ENCODE data around the gene PDIA6. TPM values are rescaled to one million over a fixed set of nuclear protein-coding genes. Genes with fewer than 3 reads are reported as not detected.

Gene PDIA6
- total and polyA plus RNA-seq, 2 of the 4 experiments (the other 2 are of a cell fraction): 204 to 349 TPM

- Histone ChIP-seq H3K36me3 (ENCODE audit: control insufficient read depth, insufficient read depth, low read length) (peaks cover 52% of the 10 kb centered on the region), H4K20me1 (ENCODE audit: insufficient read depth, low read length) (peaks cover 6% of the 10 kb centered on the region)
- CTCF ChIA-PET: no interaction called here
Measured at GRCh38 chr2:10790228-10790973, 22.2 kb downstream of the PDIA6 start.

More at GRCh38 chr2:10790228-10790973, 22.2 kb downstream of the PDIA6 start:
- H4K5ac ChIP-seq (ENCODE audit: low read depth, low read length): no peak overlapping the region
- H4K8ac ChIP-seq (ENCODE audit: low read depth in 2 of 2, low read length in 2 of 2): no peak overlapping the region
- H3K27ac ChIP-seq (ENCODE audit: insufficient read depth, low read length): no peak overlapping the region
- no peak overlapping the region for H3K14ac ChIP-seq (replicated peaks; ENCODE audit: low read depth, low read length)
- no peak overlapping the region for H3K4me3 ChIP-seq (ENCODE audit: insufficient read depth, low read depth, low read length)
- no TSS peak for BruUV-seq (replicated peaks)
- no peak overlapping the region for H4K91ac ChIP-seq (ENCODE audit: insufficient read depth, low read depth, low read length)
- H3K27me3 ChIP-seq (ENCODE audit: control insufficient read depth, insufficient read depth, low read length): no peaks in the 10 kb centered on the region
- no peak overlapping the region for H2BK5ac ChIP-seq (ENCODE audit: low read depth, low read length, poor library complexity, severe bottlenecking)
- H3K9ac ChIP-seq (ENCODE audit: low read depth, low read length): no peak overlapping the region
- H2AFZ ChIP-seq (replicated peaks; ENCODE audit: low read length, poor library complexity): no peak overlapping the region
- H2AK5ac ChIP-seq (ENCODE audit: low read depth, low read length): no peak overlapping the region
- H3K9me3 ChIP-seq (ENCODE audit: control insufficient read depth, insufficient read depth, low read length): no peaks in the 10 kb centered on the region
- intact Hi-C loops (cut with micrococcal nuclease) (no loop called here), in situ Hi-C loops (cut with MboI; ENCODE audit: low sequenced_read_pairs) (no loop called here), dilution Hi-C loops (cut with HindIII; ENCODE audit: low sequenced_read_pairs, unreplicated experiment) (no loop called here)
- DNase-seq: no peak
- H2AK9ac ChIP-seq (replicated peaks; ENCODE audit: low read depth, low read length, poor library complexity): no peak overlapping the region
- no peak overlapping the region for H3K23ac ChIP-seq (ENCODE audit: low read depth, low read length)
- ATAC-seq (ENCODE audit: low read depth): no peak
- H3K56ac ChIP-seq (ENCODE audit: extremely low read depth, insufficient read depth, low read length): no peak overlapping the region
- no peaks in the 10 kb centered on the region for H3K4me1 ChIP-seq (ENCODE audit: control insufficient read depth, insufficient read depth, low read length)
- no peak overlapping the region for H3K4ac ChIP-seq (ENCODE audit: low read depth, low read length)
- H2BK15ac ChIP-seq (ENCODE audit: low read depth, low read length): no peak overlapping the region
- H2BK120ac ChIP-seq (ENCODE audit: low read depth, low read length): no peak overlapping the region
- TF ChIP-seq RFX5 (IDR thresholded peaks at IDR 0.05; ENCODE audit: low read depth, low read length) (no peak), FOS (IDR thresholded peaks at IDR 0.05; ENCODE audit: low read depth, low read length) (no peak), MXI1 (IDR thresholded peaks at IDR 0.05; ENCODE audit: borderline replicate concordance, low read depth, low read length) (no peak), MAZ (IDR thresholded peaks at IDR 0.05; ENCODE audit: borderline replicate concordance, low read depth, low read length) (no peak), MAFK (IDR thresholded peaks at IDR 0.05; ENCODE audit: low read depth, low read length) (no peak), POLR2A (IDR thresholded peaks at IDR 0.05; ENCODE audit: low read depth, low read length) (no peak), RCOR1 (IDR thresholded peaks at IDR 0.05; ENCODE audit: insufficient replicate concordance, low read length) (no peak)
- TF ChIP-seq, protein P1, sequence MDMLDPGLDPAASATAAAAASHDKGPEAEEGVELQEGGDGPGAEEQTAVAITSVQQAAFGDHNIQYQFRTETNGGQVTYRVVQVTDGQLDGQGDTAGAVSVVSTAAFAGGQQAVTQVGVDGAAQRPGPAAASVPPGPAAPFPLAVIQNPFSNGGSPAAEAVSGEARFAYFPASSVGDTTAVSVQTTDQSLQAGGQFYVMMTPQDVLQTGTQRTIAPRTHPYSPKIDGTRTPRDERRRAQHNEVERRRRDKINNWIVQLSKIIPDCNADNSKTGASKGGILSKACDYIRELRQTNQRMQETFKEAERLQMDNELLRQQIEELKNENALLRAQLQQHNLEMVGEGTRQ (IDR thresholded peaks at IDR 0.05; ENCODE audit: low read depth, low read length): no peak
- POLR2A ChIA-PET (ENCODE audit: unreplicated experiment): no interaction called here
- no peak overlapping the region for H2BK20ac ChIP-seq (ENCODE audit: low read depth, low read length)
- no peak overlapping the region for H3K4me2 ChIP-seq (ENCODE audit: low read depth, low read length)
- WGBS, 2 experiments (ENCODE audit: extremely low coverage in 2 of 2, insufficient read length in 1 of 2): 90% methylated on average over 2 of the region's 6 CpGs; no CpG with 5 or more reads in 1 of the 2 experiments
- no peak overlapping the region for H3K18ac ChIP-seq (ENCODE audit: low read depth, low read length)
- H3K9me1 ChIP-seq (ENCODE audit: insufficient read depth, low read length): peaks cover 2% of the 10 kb centered on the region; the same call in 1 of the 2 replicates
- peaks cover 23 to 29% of the 10 kb centered on the region in 2 experiments for H3K79me1 ChIP-seq (ENCODE audit: low read depth in 1 of 2, low read length in 2 of 2)
